HFFc6 (cell line): ENCODE results near the gene CES5A. TPM values are rescaled to one million over a fixed set of nuclear protein-coding genes. Genes with fewer than 3 reads are reported as not detected.
"Not testable (repeated sequence)": the region's sequence is repeated elsewhere in the genome, so short reads cannot be mapped to it uniquely, and the experiment has no call there.

Source experiments
- DNase-seq: peaks from one replicate; pipeline ENCODE4 v3.0.0-alpha.2; 2018
- H3K27ac Mint-ChIP-seq: 2 replicates; pipeline ENCODE4 v1.8.0; 2020; ENCODE audit warnings: mild to moderate bottlenecking, mixed read lengths
- H3K27me3 Mint-ChIP-seq: 2 replicates; pipeline ENCODE4 v1.8.0; 2021; ENCODE audit warnings: mild to moderate bottlenecking, moderate library complexity, mixed read lengths; ENCODE audit not compliant: insufficient read depth
- H3K36me3 Mint-ChIP-seq: 2 replicates; pipeline ENCODE4 v1.8.0; 2021; ENCODE audit warnings: low read depth, mixed read lengths
- H3K4me1 Mint-ChIP-seq: 2 replicates; pipeline ENCODE4 v1.8.0; 2020; ENCODE audit warnings: low read depth, mixed read lengths
- H3K4me3 Mint-ChIP-seq: 2 replicates; pipeline ENCODE4 v1.8.0; 2020; ENCODE audit warnings: mild to moderate bottlenecking, moderate library complexity, mixed read lengths
- H3K9me3 Mint-ChIP-seq: 2 replicates; pipeline ENCODE4 v1.8.0; 2020; ENCODE audit warnings: mild to moderate bottlenecking, mixed read lengths
- total RNA-seq, 6 experiments: library from RNA; stranded (reverse); fragmentation: NEBNext Ultra II Directional; extraction: Animal tissue kit (Norgen Biotek cat#: 25700); gene quantifications; 2 replicates in 1 of 6; 3 replicates in 5 of 6; pipeline ENCODE4 v1.2.3, GENCODE V29; 2021
- TF ChIP-seq, protein P1 (sequence below): fragments of 200-600 bp; sonication (generic); IDR thresholded peaks from 2 replicates; pipeline ENCODE4 v1.5.0; 2021; ENCODE audit warnings: antibody characterized with exemption, mild to moderate bottlenecking

The CES5A gene
- total RNA-seq, 6 experiments from 2014 or later = not detected

DNA sequence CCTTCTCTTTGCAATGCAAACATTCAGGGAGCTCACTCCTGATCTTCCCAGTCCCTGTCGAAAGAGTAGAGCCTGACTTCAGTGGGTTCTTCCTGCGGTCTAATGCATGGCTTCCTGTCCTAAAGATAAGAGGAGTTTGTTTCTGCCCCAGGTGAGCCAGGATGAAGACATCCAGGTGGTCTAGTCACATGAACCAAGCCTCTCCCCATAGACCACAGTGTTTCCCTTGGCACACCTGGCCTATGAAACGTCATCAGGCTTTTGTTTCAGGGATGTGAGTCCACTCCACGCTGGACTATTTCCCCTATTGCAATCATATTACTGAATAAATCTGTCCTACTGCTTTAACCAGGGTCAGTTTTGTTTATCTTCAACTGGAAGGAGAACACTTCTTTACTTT, 63.4 kb downstream of the CES5A start:
- DNase-seq = no peak
- H3K9me3 Mint-ChIP-seq = no peaks in the 10 kb centered on the region; the same call in 1 of the 2 replicates
- no peak overlapping the region for H3K4me3 Mint-ChIP-seq
- H3K27ac Mint-ChIP-seq = no peak overlapping the region
- H3K36me3 Mint-ChIP-seq = no peaks in the 10 kb centered on the region
- TF ChIP-seq, protein P1, sequence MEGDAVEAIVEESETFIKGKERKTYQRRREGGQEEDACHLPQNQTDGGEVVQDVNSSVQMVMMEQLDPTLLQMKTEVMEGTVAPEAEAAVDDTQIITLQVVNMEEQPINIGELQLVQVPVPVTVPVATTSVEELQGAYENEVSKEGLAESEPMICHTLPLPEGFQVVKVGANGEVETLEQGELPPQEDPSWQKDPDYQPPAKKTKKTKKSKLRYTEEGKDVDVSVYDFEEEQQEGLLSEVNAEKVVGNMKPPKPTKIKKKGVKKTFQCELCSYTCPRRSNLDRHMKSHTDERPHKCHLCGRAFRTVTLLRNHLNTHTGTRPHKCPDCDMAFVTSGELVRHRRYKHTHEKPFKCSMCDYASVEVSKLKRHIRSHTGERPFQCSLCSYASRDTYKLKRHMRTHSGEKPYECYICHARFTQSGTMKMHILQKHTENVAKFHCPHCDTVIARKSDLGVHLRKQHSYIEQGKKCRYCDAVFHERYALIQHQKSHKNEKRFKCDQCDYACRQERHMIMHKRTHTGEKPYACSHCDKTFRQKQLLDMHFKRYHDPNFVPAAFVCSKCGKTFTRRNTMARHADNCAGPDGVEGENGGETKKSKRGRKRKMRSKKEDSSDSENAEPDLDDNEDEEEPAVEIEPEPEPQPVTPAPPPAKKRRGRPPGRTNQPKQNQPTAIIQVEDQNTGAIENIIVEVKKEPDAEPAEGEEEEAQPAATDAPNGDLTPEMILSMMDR = no peak
- no peaks in the 10 kb centered on the region for H3K4me1 Mint-ChIP-seq
- H3K27me3 Mint-ChIP-seq = peaks cover 12% of the 10 kb centered on the region; the same call in 1 of the 2 replicates

DNA sequence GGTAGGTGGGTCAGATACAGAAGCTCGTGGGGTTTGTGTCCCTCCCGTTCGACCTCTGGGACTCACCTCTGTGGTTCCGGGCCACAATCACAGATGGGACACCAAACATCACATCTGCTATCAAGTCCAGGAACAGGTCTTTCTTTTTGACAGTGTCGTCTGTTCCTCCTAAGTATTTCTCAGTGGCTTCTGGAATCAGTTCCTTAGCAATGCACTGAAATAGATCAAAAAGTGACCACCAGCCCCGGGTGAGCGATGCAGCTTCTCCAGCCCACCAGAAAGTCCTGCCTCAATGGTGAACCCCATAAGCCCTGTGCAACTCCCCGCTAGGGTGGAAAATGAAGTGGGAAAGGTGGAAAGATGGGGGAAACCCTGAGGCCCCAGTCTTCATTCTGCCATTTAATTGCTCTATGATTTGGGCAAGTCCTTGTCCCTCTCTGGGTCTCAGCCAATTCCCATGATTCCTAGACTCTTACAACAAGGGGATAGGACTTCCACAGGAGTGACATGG, 64.7 kb downstream of the CES5A start:
- TF ChIP-seq, protein P1 = no peak
- Mint-ChIP-seq H3K36me3 (no peaks in the 10 kb centered on the region), H3K27ac (no peak overlapping the region), H3K27me3 (peaks cover 12% of the 10 kb centered on the region; the same call in 1 of the 2 replicates), H3K4me3 (no peak overlapping the region), H3K9me3 (no peaks in the 10 kb centered on the region; the same call in 1 of the 2 replicates), H3K4me1 (no peaks in the 10 kb centered on the region)
- DNase-seq = no peak

DNA sequence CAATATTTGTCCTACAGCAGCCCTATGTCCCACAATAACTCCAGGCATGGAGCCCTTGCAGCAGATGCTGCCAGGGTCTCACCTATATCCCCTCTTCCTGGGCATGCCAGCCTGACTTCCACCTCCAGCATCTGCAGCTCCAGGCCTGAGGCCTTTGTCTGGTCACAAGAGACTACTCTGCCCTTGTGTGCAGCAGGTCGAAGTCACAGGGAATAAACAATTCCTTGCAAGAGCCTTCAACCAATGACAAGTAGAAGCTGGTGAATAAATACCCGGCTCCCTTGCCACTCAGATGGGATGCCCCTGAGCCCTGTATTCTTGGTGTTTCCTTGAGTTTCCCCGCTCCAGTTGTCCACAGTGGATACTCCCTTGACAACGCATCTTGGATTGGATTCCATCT, 65.3 kb downstream of the CES5A start:
- Mint-ChIP-seq H3K4me3 (no peak overlapping the region), H3K27me3 (peaks cover 11% of the 10 kb centered on the region; the same call in 1 of the 2 replicates), H3K27ac (no peak overlapping the region), H3K36me3 (no peaks in the 10 kb centered on the region), H3K4me1 (no peaks in the 10 kb centered on the region), H3K9me3 (no peaks in the 10 kb centered on the region; the same call in 1 of the 2 replicates)
- TF ChIP-seq, protein P1 = no peak
- DNase-seq = no peak

DNA sequence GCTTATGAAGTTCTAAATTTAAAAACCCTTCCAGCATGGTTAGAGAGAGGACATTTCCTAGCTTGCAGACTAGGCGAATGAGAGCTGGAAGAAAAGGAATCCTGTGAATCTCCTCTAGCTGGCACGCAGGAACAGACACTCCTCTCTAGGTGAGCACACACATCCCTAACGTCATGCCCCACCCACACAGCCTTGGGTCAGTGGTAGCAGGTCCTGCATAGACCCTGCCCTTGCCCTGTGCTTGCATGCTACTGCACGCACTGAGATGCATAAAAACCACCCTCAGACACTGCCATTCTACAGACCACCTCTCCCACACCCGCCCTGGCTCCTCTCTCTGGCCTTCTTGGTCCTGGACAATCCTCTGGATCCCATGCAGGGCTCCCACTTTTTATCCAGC, 65.8 kb downstream of the CES5A start:
- Mint-ChIP-seq H3K27me3 (0 out of 2 replicates have a peak, but pooled peaks cover 8% of the 10 kb centered on the region), H3K4me3 (no peak overlapping the region), H3K4me1 (no peaks in the 10 kb centered on the region), H3K27ac (no peak overlapping the region), H3K9me3 (no peaks in the 10 kb centered on the region), H3K36me3 (no peaks in the 10 kb centered on the region)
- no peak for DNase-seq
- TF ChIP-seq, protein P1 = no peak

DNA sequence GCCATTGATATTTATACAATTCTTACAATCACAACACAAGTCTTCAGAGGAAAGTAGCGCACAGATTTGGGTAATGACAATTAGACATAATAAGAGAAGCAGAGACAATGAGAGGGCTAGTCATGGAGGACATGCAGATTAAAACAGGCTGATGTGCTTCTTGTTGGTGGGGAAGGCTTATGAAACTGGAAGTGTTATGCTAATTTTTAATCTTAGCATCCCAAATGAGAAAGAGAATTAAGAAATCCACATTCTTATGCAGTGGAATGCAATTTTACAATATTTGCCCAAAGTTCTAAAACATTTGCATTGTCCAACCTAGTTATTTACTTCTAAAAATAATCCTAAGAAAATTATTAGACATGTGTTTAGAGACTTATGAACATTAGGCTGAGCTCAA, 66.9 kb downstream of the CES5A start:
- not testable (repeated sequence) for DNase-seq, H3K9me3 Mint-ChIP-seq, H3K36me3 Mint-ChIP-seq, H3K27me3 Mint-ChIP-seq, H3K27ac Mint-ChIP-seq, H3K4me1 Mint-ChIP-seq, H3K4me3 Mint-ChIP-seq

DNA sequence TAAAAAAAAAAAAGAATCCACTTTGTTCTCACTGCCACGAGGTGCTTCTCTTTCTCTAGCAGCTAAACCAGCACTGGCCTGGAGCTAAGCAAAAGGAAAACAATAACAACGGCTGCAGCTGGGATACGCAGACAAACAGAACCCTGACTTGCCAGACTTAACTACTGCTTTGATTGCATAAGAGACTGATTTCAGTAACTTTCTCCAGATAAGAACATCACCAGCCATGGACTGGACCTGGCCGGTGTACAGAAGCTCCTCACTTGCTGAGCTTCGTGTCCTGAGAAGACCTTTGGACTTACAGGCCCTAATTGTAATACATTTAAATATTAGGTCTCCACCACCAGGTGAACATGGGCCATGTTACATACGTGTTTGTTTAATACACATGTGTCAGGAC, 70.1 kb downstream of the CES5A start:
- H3K4me3 Mint-ChIP-seq, H3K36me3 Mint-ChIP-seq, H3K27ac Mint-ChIP-seq, H3K9me3 Mint-ChIP-seq, DNase-seq, H3K4me1 Mint-ChIP-seq, H3K27me3 Mint-ChIP-seq: not testable (repeated sequence)

DNA sequence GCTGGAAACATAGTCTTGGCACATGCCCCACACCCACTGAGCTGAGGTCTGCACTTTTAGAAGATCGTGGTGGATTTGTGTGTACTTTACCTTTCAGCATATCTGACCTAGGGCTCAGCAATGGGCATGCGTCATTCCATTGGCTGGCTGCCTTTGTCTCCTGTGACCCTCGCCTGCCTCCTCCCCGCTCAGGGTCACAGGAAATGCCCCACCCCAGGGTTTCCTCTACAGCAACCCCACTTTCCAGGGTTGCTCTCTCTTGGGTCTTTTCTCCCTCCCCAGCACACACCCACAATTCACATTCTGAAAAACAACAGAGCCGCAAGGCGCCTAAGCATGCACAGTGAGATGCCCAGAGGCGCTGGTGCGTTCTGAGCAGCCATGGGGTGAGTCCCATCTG, 71.5 kb downstream of the CES5A start:
- not testable (repeated sequence) for H3K9me3 Mint-ChIP-seq, H3K36me3 Mint-ChIP-seq, DNase-seq, H3K4me1 Mint-ChIP-seq, H3K27ac Mint-ChIP-seq, H3K4me3 Mint-ChIP-seq, H3K27me3 Mint-ChIP-seq

Other genes with a start within 250 kb of the CES5A start
- gene SLC6A2, start 219.4 kb downstream of the CES5A start, total RNA-seq = not detected
- not detected for gene CES1, start 42.3 kb downstream of the CES5A start, total RNA-seq